GM15510 (cell line): ENCODE results near the gene SLC39A3.

ENCODE experiments used
- POLR2A ChIP-seq: IDR thresholded peaks from 3 replicates; pipeline ENCODE4 v1.6.1; 2011; ENCODE audit warnings: borderline replicate concordance; ENCODE audit not compliant: insufficient read length; ENCODE audit errors: extremely low read depth

SLC39A3 gene

GRCh38 chr19:2735374-2735773, 4.4 kb downstream of the SLC39A3 start:
- no peak for TF ChIP-seq POLR2A

- TF ChIP-seq POLR2A, result no peak
Observed at GRCh38 chr19:2734589-2735288, 5.1 kb downstream of the SLC39A3 start.

- TF ChIP-seq POLR2A, result no peak
Observed at GRCh38 chr19:2733930-2734588, 5.8 kb downstream of the SLC39A3 start.

GRCh38 chr19:2732883-2733282, 6.9 kb downstream of the SLC39A3 start:
- no peak for TF ChIP-seq POLR2A

- TF ChIP-seq POLR2A, result no peak
Observed at GRCh38 chr19:2732157-2732725, 7.6 kb downstream of the SLC39A3 start.

DNA sequence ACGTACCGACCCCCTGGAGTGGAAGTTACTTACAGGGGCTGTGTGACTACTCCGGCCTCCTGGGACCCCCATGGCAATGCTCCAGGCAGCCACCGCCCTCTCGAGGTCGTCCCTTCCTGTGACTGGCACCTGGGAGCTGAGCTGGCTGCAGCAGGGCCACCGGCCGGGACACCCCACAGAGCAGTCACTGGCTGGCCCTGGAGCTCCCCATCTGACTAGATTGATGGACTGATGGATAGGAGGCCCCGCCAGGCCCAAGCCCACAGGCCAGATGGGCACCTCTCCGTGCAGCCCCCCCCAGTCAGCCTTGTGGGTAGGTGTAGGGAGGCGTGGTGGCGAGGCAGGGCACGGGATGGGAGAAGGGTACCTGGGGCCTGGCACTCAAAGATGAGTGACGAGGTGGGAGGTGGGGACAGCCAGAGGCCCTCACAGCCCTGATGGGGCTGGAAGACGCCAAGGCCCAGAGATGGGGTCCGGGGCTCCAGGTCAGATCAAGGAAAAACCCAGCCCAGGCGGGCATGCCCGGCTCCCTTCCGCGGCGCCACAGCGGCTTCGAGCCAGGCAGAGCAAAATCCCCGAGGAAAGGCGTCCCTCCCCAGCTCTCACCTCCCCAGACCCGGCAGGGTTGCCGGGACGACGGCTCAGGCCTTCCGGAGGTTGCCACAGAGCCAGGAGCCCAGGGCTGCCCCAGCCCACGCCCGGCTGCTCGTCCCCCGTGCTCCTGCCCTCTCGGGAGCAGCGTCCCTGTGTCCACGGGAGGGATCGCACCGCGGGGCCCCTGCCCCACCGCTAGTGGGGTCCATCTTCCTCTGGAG, 8.4 kb downstream of the SLC39A3 start:
- TF ChIP-seq POLR2A, result no peak

DNA sequence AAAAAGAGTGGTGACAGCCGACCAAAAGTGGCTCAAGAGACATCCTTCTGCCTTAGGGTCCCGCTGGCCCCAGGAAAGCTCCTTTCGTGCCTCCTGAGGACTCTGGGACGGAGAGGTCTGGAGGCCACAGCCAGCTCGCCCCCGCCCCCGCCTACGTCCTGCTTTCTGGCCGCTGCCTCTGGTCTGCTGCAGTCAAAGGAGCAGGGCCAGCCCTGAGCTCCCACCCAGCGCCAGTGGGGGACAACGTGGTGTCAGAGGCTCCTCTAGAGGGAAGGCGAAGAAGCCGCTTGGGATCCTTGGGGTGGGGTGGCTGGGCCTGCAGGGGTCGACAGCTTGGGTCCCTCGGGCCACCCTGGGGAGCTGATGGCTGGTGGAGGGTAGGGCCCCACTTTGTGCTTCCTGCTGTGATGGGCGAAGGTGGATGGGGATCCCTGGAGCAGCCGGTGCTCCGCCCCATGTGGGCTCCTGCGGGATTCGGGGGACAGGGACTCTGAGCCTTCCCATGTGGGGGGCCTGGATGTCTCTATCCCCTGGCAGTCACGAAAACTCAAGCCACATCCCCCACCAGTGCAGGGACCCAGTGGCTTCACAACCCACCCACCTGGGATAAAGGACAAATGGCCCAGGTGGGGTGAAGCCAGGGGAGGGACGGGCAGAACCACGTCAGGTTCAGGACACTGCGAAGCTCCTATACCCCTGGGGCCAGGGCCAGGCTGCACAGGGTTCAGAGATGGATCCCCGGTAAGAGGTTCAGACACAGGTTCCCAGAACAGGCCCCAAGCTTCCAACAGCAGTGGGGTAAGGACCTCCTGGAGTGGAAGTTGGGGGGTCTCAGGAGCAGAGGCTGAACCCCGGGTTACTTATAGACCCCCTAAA, 9.6 kb downstream of the SLC39A3 start:
- TF ChIP-seq POLR2A, result no peak

- no peak for TF ChIP-seq POLR2A
Observed at GRCh38 chr19:2728783-2729387, 10.9 kb downstream of the SLC39A3 start.

- no peak for TF ChIP-seq POLR2A
Observed at GRCh38 chr19:2727640-2727944, 12.2 kb downstream of the SLC39A3 start.

- TF ChIP-seq POLR2A, result no peak
Observed at GRCh38 chr19:2726904-2727639, 12.7 kb downstream of the SLC39A3 start.

- TF ChIP-seq POLR2A, result no peak
Observed at GRCh38 chr19:2726160-2726855, 13.5 kb downstream of the SLC39A3 start.

DNA sequence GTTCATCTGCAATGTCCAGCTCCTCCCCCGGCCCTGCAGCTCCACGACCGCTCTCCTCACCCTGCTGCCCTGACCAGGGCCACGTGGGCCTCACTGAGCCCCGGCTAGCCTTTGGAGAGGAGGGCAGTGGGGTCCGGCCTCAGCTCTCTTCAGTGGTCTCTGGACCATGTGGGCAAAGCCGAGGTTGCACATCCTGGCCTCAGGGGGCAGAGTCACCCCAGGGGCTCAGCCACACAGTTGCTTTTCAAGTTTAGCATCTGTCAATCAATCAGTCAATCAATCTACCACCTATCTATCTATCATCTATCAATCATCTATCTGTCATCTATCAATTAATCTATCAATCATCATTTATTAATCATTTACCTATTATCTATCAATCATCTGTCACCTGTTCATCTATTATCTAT, 15.7 kb downstream of the SLC39A3 start:
- no peak for TF ChIP-seq POLR2A

DNA sequence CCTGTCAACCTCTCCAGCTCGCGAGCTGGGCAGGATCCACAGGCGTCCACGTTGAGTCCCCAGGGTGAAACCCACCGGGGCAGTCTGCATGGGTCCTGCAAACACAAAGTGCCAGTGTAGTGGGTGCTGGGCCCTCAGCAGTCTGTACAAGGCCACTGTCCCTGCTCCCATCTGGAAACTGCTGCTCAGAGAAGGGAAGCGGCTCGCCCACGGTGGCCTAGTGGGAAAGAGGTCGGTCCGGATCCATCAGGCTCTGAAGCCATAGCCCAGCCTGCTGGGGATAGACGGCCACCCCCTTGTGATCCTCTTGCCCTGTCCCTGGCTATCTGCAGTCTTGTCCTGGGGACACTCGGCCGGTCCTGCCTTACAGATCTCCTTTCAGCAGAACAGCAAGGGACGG, 16.1 kb downstream of the SLC39A3 start:
- no peak for TF ChIP-seq POLR2A

- TF ChIP-seq POLR2A, result no peak
Observed at GRCh38 chr19:2723345-2723715, 16.5 kb downstream of the SLC39A3 start.
